Adrenal gland (tissue), 12 donors: ENCODE results near the gene UFSP2. TPM values are rescaled to one million over a fixed set of nuclear protein-coding genes. Genes with fewer than 3 reads are reported as not detected.

Source experiments
- DNase-seq, 7 donors: peaks; one replicate each; pipeline ENCODE4 v3.0.0-alpha.2; 2019 to 2020
- H3K27ac ChIP-seq, 5 donors: fragments of 200-600 bp; sonication (generic) in 4 of 5; 1 replicate in 3 of 5; 2 replicates in 2 of 5; pipeline versions ENCODE4 v1.5.1 to v1.8.0; 2016 to 2020; ENCODE audit warnings: mild to moderate bottlenecking in 1 of 5
- H3K27me3 ChIP-seq: fragments of 200-600 bp; 2 replicates; pipeline ENCODE4 v1.8.0; 2021
- H3K36me3 ChIP-seq, 2 donors: fragments of 200-600 bp; replicated peaks in 1 of 2; 1 replicate in 1 of 2; 2 replicates in 1 of 2; pipeline versions ENCODE4 v1.5.1 to v1.8.0; 2018 to 2022
- H3K4me1 ChIP-seq, 2 donors: fragments of 200-600 bp; replicated peaks in 1 of 2; 1 replicate in 1 of 2; 2 replicates in 1 of 2; pipeline versions ENCODE4 v1.5.1 to v1.8.0; 2018 to 2021
- H3K4me3 ChIP-seq, 4 donors: fragments of 200-600 bp; sonication (generic) in 3 of 4; one replicate each; pipeline ENCODE4 v1.5.1; 2016 to 2018
- H3K9me3 ChIP-seq, 3 donors: fragments of 200-600 bp; sonication (generic) in 1 of 3; replicated peaks in 1 of 3; 1 replicate in 2 of 3; 2 replicates in 1 of 3; pipeline versions ENCODE4 v1.5.1 to v1.8.0; 2016 to 2021
- CTCF ChIP-seq, 6 experiments: fragments of 450-650 bp in 4 of 6; fragments of 200-600 bp in 2 of 6; sonication (generic) in 1 of 6; IDR thresholded peaks; 1 replicate in 5 of 6; 2 replicates in 1 of 6; pipeline versions ENCODE4 v1.5.1 to v1.8.0; 2016 to 2021; ENCODE audit warnings: antibody characterized with exemption in 6 of 6, mild to moderate bottlenecking in 2 of 6, moderate library complexity in 1 of 6
- POLR2A ChIP-seq, 2 donors: fragments of 450-650 bp; IDR thresholded peaks; one replicate each; pipeline ENCODE4 v1.6.1; 2017; ENCODE audit warnings: antibody characterized with exemption in 2 of 2, mild to moderate bottlenecking in 2 of 2, moderate library complexity in 1 of 2
- WGBS, 4 donors: extraction: QIAGEN DNeasy Blood & Tissue Kit in 2 of 4; methylation state at CpG; one replicate each; pipeline versions ENCODE4 v1.1.5 to v1.1.7; 2013 to 2017; 5-methylcytosine and 5-hydroxymethylcytosine counted together
- intact Hi-C, 2 donors: fragments of 100-400 bp; cut with DNase I; formaldehyde crosslinking; loops; one replicate each; pipeline versions ENCODE4 v1.14.1 to v1.15.0; 2022 to 2023
- polyA plus RNA-seq, 3 donors: library from polyadenylated mRNA; stranded (reverse); fragments of 200-250 nt in 2 of 3; fragments of 350-450 nt in 1 of 3; fragmentation: Illumina TruSeq in 1 of 3; extraction: RNeasy Lipid Tissue Mini Kit (QIAGEN cat#74804) in 1 of 3; gene quantifications; one replicate each; pipeline ENCODE4 v1.2.3, GENCODE V29; 2013 to 2014
- total RNA-seq, 9 donors: library from RNA; depleted of rRNA in 4 of 9; stranded (reverse); fragments of >200 nt in 4 of 9; fragments of 120-200 nt in 1 of 9; fragmentation: NEBNext Ultra II Directional in 1 of 9; extraction: Animal tissue kit (Norgen Biotek cat#: 25700) in 1 of 9; gene quantifications; one replicate each; pipeline versions ENCODE4 v1.1.0 to v1.2.4, GENCODE V29; 2013 to 2023
- donor health status: healthy with polysubstance abuse.
- donor health status: Bipolar disorder and iron deficiency.
- donor health status: DM: yes; HTN: yes; CAD: no.
- donor health status: DM: no; HTN: no; CAD: no.
- donor health status: DM: no; HTN: no; CAD: no.
- donor health status: DM: yes; HTN: yes; CAD: no.

The UFSP2 gene
- total and polyA plus RNA-seq, 12 donors = 19.7 to 76.4 (median 44.1) TPM

GRCh38 chr4:185471235-185472102, 45.7 kb upstream of the UFSP2 start, which contains the start of gene CCDC110:
Gene CCDC110 (minus strand): TSS chr4:185471733. CDS start chr4:185471683, 50 bp downstream.
- Histone ChIP-seq H3K27me3 (no peaks in the 10 kb centered on the region), H3K36me3 (no peaks in the 10 kb centered on the region), H3K4me1 (peaks cover 0 to 4% of the 10 kb centered on the region in 2 donors), H3K27ac (peak within 1 kb of the TSS in 2 of 5 donors; percentile 63 to 68), H3K4me3 (peak within 1 kb of the TSS in 3 of 4 donors; percentile 62 to 81 (median 72)), H3K9me3 (no peaks in the 10 kb centered on the region)
- WGBS, 4 donors = 1 to 4% (median 1%) methylated on average over 20 to 91 of the region's 93 CpGs
- DNase-seq = peak; percentile 94 to 98 (median 96)
- intact Hi-C loops = loop anchor here (5.0 to 10.0 kb wide), 2 partner anchors 103 to 126 kb away; no protein-coding TSS in a partner anchor
- TF ChIP-seq POLR2A (IDR thresholded peaks at IDR 0.05) (peak in 1 of 2 donors; percentile 40), CTCF (IDR thresholded peaks at IDR 0.05) (peak; percentile 20 to 80 (median 58))

- DNase-seq = peak; percentile 63 to 88 (median 76)
- peak overlapping the region in 3 of 4 donors; percentile 26 to 62 (median 61) for H3K4me3 ChIP-seq
- peak overlapping the region in 2 of 5 donors; percentile 31 to 63 for H3K27ac ChIP-seq
- TF ChIP-seq POLR2A (IDR thresholded peaks at IDR 0.05) (no peak), CTCF (IDR thresholded peaks at IDR 0.05) (no peak)
- H3K9me3 ChIP-seq = no peaks in the 10 kb centered on the region
- intact Hi-C loops = loop anchor here (5.0 to 10.0 kb wide), 2 partner anchors 104 to 127 kb away; no protein-coding TSS in a partner anchor
- H3K27me3 ChIP-seq = no peaks in the 10 kb centered on the region
- 2 to 7% (median 4%) methylated on average over 19 to 41 of the region's 41 CpGs for WGBS, 4 donors
- H3K4me1 ChIP-seq = peaks cover 0 to 4% of the 10 kb centered on the region in 2 donors
- H3K36me3 ChIP-seq = no peaks in the 10 kb centered on the region
These were observed 44.9 kb upstream of the UFSP2 start for GRCh38 chr4:185470501-185471195.

GRCh38 chr4:185469580-185470154, 43.9 kb upstream of the UFSP2 start:
- intact Hi-C loops = loop anchor here (5.0 to 10.0 kb wide), 3 partner anchors 37 to 128 kb away; no protein-coding TSS in a partner anchor
- WGBS, 4 donors = 82 to 87% (median 84%) methylated on average over 6 to 9 of the region's 9 CpGs
- peak in 2 of 7 donors; percentile 20 to 36 for DNase-seq
- Histone ChIP-seq H3K27me3 (no peaks in the 10 kb centered on the region), H3K4me1 (peaks cover 0 to 4% of the 10 kb centered on the region in 2 donors), H3K27ac (no peak overlapping the region), H3K36me3 (no peaks in the 10 kb centered on the region), H3K9me3 (no peaks in the 10 kb centered on the region), H3K4me3 (no peak overlapping the region)
- TF ChIP-seq POLR2A (IDR thresholded peaks at IDR 0.05) = no peak
- no peak for TF ChIP-seq CTCF (IDR thresholded peaks at IDR 0.05)
